GM10847 (cell line): ENCODE measurements around the gene PTPRD.

ENCODE experiments used
- POLR2A ChIP-seq: IDR thresholded peaks from 2 replicates; pipeline ENCODE4 v1.6.1; 2011; ENCODE audit not compliant: insufficient read length; ENCODE audit errors: extremely low read depth

Gene PTPRD

GRCh38 chr9:10371824-10372223 is 241.0 kb downstream of the PTPRD start:
- no peak for TF ChIP-seq POLR2A

DNA sequence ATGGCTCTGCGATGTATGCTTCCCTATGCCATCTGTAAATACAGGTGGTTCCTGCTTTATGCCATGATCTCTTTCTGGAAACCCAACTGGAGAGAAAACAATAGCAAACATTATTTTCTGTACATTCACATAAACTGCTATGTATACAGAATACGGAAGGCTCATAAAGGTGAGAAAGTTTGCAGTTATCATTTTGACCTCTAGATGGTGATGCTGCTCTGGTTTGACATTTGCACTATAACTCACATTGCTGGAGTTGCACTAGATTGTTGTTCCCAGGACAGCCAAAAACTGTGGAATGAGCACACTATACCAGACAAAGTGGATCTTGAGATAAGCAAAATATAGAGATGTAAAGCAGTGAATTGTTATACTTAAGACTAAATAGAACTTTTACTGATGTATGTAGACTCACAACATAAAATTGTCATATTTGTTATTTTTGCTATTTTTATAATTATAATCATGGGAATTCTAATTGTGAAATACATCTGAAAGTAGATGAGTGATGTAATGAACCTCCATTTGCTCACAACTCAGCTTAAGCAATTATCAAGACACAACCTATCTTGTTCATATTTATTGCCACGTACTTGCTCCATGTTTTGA is 246.5 kb downstream of the PTPRD start:
- no peak for TF ChIP-seq POLR2A

GRCh38 chr9:10354591-10354990 is 258.2 kb downstream of the PTPRD start:
- no peak for TF ChIP-seq POLR2A

DNA sequence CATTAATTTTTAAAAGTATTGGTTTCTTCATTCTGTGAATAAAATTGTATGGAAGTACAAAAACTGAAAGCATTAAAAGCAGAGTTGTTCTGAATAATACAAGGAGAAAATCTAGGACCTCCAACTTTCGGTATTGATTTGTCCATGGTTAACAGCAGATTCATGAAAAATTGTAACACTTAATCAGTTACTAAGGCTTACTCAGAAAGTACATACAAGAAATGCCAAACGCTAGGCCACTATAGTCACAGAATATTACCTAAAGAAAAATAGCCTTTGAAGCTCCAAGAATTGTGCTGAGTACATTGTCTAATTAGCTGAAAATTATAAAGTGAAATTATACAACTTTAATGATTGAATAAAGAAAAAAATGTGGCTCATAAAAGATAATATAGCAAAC is 271.7 kb downstream of the PTPRD start:
- no peak for TF ChIP-seq POLR2A

GRCh38 chr9:10339152-10339551 is 273.6 kb downstream of the PTPRD start:
- no peak for TF ChIP-seq POLR2A

- TF ChIP-seq POLR2A: no peak
Measured at GRCh38 chr9:10331157-10331556, 281.6 kb downstream of the PTPRD start.

DNA sequence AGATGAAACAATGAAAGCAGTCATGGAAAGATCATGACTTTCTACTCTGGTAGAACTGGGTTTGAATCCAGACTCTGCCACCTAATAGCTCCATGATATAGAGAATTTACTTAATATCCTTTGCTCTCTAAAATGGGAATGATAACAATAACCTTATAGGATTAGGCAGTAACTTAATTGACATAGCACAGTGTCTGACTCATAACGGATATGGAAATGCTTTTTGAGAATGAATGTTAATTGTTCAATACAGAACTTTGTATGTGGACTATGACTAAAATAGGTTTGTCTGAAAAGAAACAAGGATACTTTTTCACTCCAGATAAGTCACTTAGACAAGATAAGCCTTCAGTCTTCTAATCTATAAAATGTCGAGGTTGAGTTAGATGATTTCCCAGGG is 330.7 kb downstream of the PTPRD start:
- TF ChIP-seq POLR2A: no peak

- no peak for TF ChIP-seq POLR2A
Measured at GRCh38 chr9:10274988-10275387, 337.8 kb downstream of the PTPRD start.

DNA sequence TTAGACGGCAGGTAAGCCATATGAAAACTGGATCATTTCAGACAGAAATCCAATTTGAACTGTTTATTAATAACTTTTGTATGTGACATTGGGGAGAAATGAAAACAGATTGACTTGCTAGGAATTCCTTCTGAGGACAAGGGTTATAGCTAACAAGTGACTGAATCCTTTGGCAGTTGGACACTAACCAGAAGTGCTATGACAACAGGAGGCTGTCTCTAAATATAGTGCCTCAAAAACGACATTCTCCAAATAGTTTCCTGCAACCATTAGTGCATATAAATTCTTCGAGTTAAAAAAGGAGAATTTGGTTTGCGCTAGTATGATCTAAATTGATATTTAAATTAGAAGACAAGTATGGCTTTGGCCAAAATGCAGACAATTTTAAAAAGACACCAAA is 338.6 kb downstream of the PTPRD start:
- TF ChIP-seq POLR2A: no peak

- no peak for TF ChIP-seq POLR2A
Measured at GRCh38 chr9:10272830-10273229, 340.0 kb downstream of the PTPRD start.

DNA sequence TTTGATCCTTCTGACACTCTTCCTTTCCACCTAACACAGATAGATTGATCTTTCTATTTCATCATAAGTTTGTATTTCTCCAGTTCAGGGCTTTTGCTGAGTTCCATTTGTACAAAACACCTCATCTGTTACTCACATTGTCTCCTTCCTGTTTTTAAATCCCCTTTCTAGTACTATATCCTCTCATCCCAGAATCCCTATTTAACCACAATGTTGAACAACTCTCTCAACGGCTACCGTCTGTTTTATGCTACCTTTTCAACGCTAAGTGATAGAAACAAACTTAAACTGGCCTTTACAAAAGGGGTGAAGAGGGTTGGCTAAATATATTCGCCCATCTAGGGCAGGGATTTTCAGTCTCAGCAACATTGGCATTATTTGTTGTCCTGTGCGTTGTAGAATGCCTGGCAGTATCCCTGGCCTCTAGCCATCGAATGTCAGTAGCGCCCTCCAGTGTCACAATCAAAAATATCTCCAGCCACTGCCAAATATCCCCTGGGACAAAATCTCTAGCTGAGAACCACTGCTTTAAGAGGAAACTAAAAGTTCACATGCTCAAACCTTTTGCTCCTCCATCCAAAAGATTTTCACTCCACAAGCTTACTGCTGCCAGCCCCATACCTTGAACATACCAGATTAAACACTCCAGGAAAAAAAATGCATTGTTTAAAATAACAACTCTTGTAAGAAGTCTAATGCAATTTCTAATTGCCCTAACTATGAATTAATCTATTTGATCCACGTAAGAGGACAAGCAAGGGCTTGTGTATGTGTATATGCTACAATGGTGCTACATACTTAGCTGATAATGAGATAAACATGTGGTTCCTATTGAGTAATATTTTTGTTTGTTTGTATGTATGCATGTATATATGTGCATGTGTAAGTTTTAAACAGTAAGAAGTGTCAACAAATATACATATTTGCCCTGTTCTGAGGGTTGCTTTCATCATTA is 344.0 kb downstream of the PTPRD start:
- TF ChIP-seq POLR2A: no peak

GRCh38 chr9:10265153-10265631 is 347.6 kb downstream of the PTPRD start:
- no peak for TF ChIP-seq POLR2A

GRCh38 chr9:10260501-10260900 is 352.3 kb downstream of the PTPRD start:
- no peak for TF ChIP-seq POLR2A

DNA sequence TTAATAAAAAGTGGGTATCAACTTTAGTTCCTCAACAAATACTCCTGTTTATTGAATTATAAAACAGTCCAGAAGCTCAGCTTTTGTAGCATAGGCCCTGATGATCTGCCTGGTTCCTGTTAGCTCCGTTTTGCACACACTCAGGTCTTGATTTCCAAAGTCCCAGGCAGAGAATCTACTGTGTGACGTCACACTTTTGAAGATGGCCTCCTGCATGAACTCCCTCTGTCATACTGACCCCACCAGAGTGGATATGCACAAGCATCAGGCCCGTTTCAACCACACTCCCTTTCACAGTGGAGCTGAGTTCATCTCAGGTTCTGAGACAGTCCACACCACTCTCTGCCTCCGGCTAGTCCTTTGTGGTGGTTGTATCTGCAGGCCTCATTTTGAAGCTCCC is 353.1 kb downstream of the PTPRD start:
- TF ChIP-seq POLR2A: no peak

DNA sequence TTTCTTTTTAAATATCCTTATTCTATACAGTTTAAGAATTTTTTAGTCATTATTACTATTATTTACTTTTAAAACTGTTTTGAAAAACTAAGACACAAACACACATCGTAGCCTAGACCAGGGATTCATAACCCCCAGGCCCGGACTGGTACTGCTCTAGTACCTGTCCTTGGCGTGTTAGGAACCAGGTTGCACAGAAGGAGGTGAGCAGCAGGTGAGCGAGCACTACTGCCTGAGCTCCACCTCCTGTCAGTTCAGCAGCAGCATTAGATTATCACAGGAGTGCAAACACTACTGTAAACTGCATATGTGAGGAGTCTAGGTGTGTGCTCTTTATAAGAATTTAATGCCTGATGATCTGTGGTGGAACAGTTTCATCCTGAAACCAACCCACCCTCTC is 357.0 kb downstream of the PTPRD start:
- TF ChIP-seq POLR2A: no peak

DNA sequence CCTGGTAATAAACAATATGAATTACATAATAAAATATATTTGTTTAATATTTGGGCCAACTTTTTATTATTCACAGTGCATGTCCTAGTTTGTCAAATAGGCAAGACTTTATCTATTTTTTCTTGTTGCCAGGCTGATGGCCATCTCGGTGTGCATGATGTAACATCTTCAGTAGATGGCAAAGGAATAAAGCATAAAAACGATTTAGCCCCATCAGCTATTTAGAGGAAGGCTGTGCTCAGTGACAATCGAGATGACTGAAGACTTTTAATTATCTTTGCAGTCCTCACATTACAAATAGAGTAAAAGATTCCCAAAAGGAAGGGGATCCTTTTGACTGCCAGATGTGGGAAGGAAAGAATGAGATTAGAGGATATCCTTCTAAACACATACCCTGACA is 358.5 kb downstream of the PTPRD start:
- TF ChIP-seq POLR2A: no peak

GRCh38 chr9:10253341-10253740 is 359.5 kb downstream of the PTPRD start:
- no peak for TF ChIP-seq POLR2A

GRCh38 chr9:10252174-10252573 is 360.6 kb downstream of the PTPRD start:
- no peak for TF ChIP-seq POLR2A
